Tibial nerve (tissue), 4 donors: Measurements from ENCODE around the gene INO80E. TPM values are rescaled to one million over a fixed set of nuclear protein-coding genes. Genes with fewer than 3 reads are reported as not detected.

Experiments used
- DNase-seq, 2 donors: peaks; one replicate each; pipeline ENCODE4 v3.0.0-alpha.2; 2019; ENCODE audit warnings: low spot score in 2 of 2
- H3K27ac ChIP-seq, 4 donors: fragments of 200-600 bp; sonication (generic) in 3 of 4; one replicate each; pipeline ENCODE4 v1.5.1; 2017 to 2019; ENCODE audit warnings: mild to moderate bottlenecking in 1 of 4
- H3K27me3 ChIP-seq, 2 donors: fragments of 200-600 bp; sonication (generic) in 1 of 2; one replicate each; pipeline versions ENCODE4 v1.5.1 to v1.6.0; 2017 to 2019
- H3K36me3 ChIP-seq, 3 donors: fragments of 200-600 bp; sonication (generic); one replicate each; pipeline ENCODE4 v1.5.1; 2018 to 2019
- H3K4me1 ChIP-seq, 4 donors: fragments of 200-600 bp; sonication (generic) in 3 of 4; one replicate each; pipeline ENCODE4 v1.5.1; 2017 to 2019
- H3K4me3 ChIP-seq, 4 donors: fragments of 200-600 bp; sonication (generic) in 3 of 4; one replicate each; pipeline ENCODE4 v1.5.1; 2017 to 2019; ENCODE audit warnings: mild to moderate bottlenecking in 1 of 4, moderate library complexity in 1 of 4
- H3K9me3 ChIP-seq, 4 donors: fragments of 200-600 bp; sonication (generic) in 3 of 4; one replicate each; pipeline ENCODE4 v1.5.1; 2017 to 2019
- EP300 ChIP-seq, 2 donors: sonication (generic); formaldehyde crosslinking; IDR thresholded peaks; one replicate each; pipeline ENCODE4 v1.6.1; 2017; ENCODE audit warnings: antibody characterized with exemption in 2 of 2, mild to moderate bottlenecking in 1 of 2
- POLR2A ChIP-seq, 2 donors: fragments of 450-650 bp; IDR thresholded peaks; one replicate each; pipeline ENCODE4 v1.6.1; 2017; ENCODE audit warnings: antibody characterized with exemption in 2 of 2, mild to moderate bottlenecking in 2 of 2, moderate library complexity in 2 of 2
- WGBS, 2 donors: methylation state at CpG; one replicate each; pipeline ENCODE4 v1.1.5; 2018; 5-methylcytosine and 5-hydroxymethylcytosine counted together
- total RNA-seq, 4 donors: library from RNA; depleted of rRNA; stranded (reverse); fragments of >200 nt; gene quantifications; one replicate each; pipeline ENCODE4 v1.1.0, GENCODE V29; 2016
- TF ChIP-seq, protein P1 (sequence below), 5 experiments: fragments of 200-600 bp in 3 of 5; fragments of 450-650 bp in 2 of 5; sonication (generic) in 3 of 5; IDR thresholded peaks; one replicate each; pipeline ENCODE4 v1.5.1; 2016 to 2019; ENCODE audit warnings: antibody characterized with exemption in 5 of 5, mild to moderate bottlenecking in 3 of 5, moderate library complexity in 2 of 5

The INO80E gene
- total RNA-seq, 4 donors from 2014 or later: 36.6 to 60.4 (median 51.6) TPM

- peaks cover 0 to 68% (median 0%) of the 10 kb centered on the region in 3 donors for H3K36me3 ChIP-seq
- 76 to 78% methylated on average over 18 to 19 of the region's 19 CpGs for WGBS, 2 donors
- no peak overlapping the region for H3K4me3 ChIP-seq
- peaks cover 0 to 16% (median 0%) of the 10 kb centered on the region in 4 donors for H3K4me1 ChIP-seq
- H3K27me3 ChIP-seq: peaks cover 0 to 5% of the 10 kb centered on the region in 2 donors
- H3K27ac ChIP-seq: no peak overlapping the region
- TF ChIP-seq POLR2A (IDR thresholded peaks at IDR 0.05) (no peak), EP300 (IDR thresholded peaks at IDR 0.05) (no peak)
- TF ChIP-seq, protein P1, sequence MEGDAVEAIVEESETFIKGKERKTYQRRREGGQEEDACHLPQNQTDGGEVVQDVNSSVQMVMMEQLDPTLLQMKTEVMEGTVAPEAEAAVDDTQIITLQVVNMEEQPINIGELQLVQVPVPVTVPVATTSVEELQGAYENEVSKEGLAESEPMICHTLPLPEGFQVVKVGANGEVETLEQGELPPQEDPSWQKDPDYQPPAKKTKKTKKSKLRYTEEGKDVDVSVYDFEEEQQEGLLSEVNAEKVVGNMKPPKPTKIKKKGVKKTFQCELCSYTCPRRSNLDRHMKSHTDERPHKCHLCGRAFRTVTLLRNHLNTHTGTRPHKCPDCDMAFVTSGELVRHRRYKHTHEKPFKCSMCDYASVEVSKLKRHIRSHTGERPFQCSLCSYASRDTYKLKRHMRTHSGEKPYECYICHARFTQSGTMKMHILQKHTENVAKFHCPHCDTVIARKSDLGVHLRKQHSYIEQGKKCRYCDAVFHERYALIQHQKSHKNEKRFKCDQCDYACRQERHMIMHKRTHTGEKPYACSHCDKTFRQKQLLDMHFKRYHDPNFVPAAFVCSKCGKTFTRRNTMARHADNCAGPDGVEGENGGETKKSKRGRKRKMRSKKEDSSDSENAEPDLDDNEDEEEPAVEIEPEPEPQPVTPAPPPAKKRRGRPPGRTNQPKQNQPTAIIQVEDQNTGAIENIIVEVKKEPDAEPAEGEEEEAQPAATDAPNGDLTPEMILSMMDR (IDR thresholded peaks at IDR 0.05): no peak
- H3K9me3 ChIP-seq: no peaks in the 10 kb centered on the region
- no peak for DNase-seq
These were observed 8.4 kb downstream of the INO80E start for GRCh38 chr16:30004424-30004776.

- H3K36me3 ChIP-seq: peaks cover 0 to 65% (median 0%) of the 10 kb centered on the region in 3 donors
- no peak overlapping the region for H3K27ac ChIP-seq
- H3K4me3 ChIP-seq: no peak overlapping the region
- H3K4me1 ChIP-seq: peaks cover 0 to 20% (median 0%) of the 10 kb centered on the region in 4 donors
- H3K9me3 ChIP-seq: no peaks in the 10 kb centered on the region
- whole genome bisulfite sequencing, 2 donors: 59 to 66% methylated on average over 7 to 11 of the region's 11 CpGs
- DNase-seq: no peak
- TF ChIP-seq EP300 (IDR thresholded peaks at IDR 0.05): no peak
- no peak for TF ChIP-seq POLR2A (IDR thresholded peaks at IDR 0.05)
- TF ChIP-seq, protein P1 (IDR thresholded peaks at IDR 0.05): no peak
- peaks cover 0 to 10% of the 10 kb centered on the region in 2 donors for H3K27me3 ChIP-seq
These were observed 8.8 kb downstream of the INO80E start for GRCh38 chr16:30004811-30005242.

GRCh38 chr16:30005341-30006094 is 9.5 kb downstream of the INO80E start:
- H3K36me3 ChIP-seq: peaks cover 0 to 58% (median 0%) of the 10 kb centered on the region in 3 donors
- H3K27ac ChIP-seq: no peak overlapping the region
- no peaks in the 10 kb centered on the region for H3K9me3 ChIP-seq
- TF ChIP-seq EP300 (IDR thresholded peaks at IDR 0.05): no peak
- TF ChIP-seq, protein P1 (IDR thresholded peaks at IDR 0.05): peak; percentile 61 to 80 (median 73)
- peaks cover 0 to 27% (median 4%) of the 10 kb centered on the region in 4 donors for H3K4me1 ChIP-seq
- DNase-seq: no peak
- H3K4me3 ChIP-seq: no peak overlapping the region
- H3K27me3 ChIP-seq: peaks cover 0 to 16% of the 10 kb centered on the region in 2 donors
- WGBS, 2 donors: 57 to 60% methylated on average over 29 to 31 of the region's 35 CpGs

GRCh38 chr16:30006095-30006473 is 10.0 kb downstream of the INO80E start:
- no peak overlapping the region for H3K4me3 ChIP-seq
- 86 to 89% methylated on average over 9 to 18 of the region's 18 CpGs for WGBS, 2 donors
- no peaks in the 10 kb centered on the region for H3K9me3 ChIP-seq
- TF ChIP-seq EP300 (IDR thresholded peaks at IDR 0.05) (no peak), POLR2A (IDR thresholded peaks at IDR 0.05) (no peak)
- H3K4me1 ChIP-seq: peaks cover 0 to 32% (median 10%) of the 10 kb centered on the region in 4 donors
- H3K36me3 ChIP-seq: peaks cover 0 to 52% (median 0%) of the 10 kb centered on the region in 3 donors
- no peak for DNase-seq
- H3K27me3 ChIP-seq: peaks cover 0 to 22% of the 10 kb centered on the region in 2 donors
- no peak overlapping the region for H3K27ac ChIP-seq

GRCh38 chr16:30006659-30007377 is 10.8 kb downstream of the INO80E start:
- no peak overlapping the region for H3K27ac ChIP-seq
- no peaks in the 10 kb centered on the region for H3K9me3 ChIP-seq
- peaks cover 0 to 29% of the 10 kb centered on the region in 2 donors for H3K27me3 ChIP-seq
- TF ChIP-seq, protein P1 (IDR thresholded peaks at IDR 0.05): no peak
- TF ChIP-seq POLR2A (IDR thresholded peaks at IDR 0.05) (no peak), EP300 (IDR thresholded peaks at IDR 0.05) (no peak)
- no peak for DNase-seq
- peaks cover 0 to 38% (median 12%) of the 10 kb centered on the region in 4 donors for H3K4me1 ChIP-seq
- 85 to 86% methylated on average over 34 of the region's 34 CpGs for WGBS, 2 donors
- H3K4me3 ChIP-seq: no peak overlapping the region
- H3K36me3 ChIP-seq: peaks cover 0 to 45% (median 0%) of the 10 kb centered on the region in 3 donors
